Adrenal gland (tissue), 12 donors: ENCODE data around the gene COL18A1. TPM values are rescaled to one million over a fixed set of nuclear protein-coding genes. Genes with fewer than 3 reads are reported as not detected.

Source experiments
- DNase-seq, 7 donors: peaks; one replicate each; pipeline ENCODE4 v3.0.0-alpha.2; 2019 to 2020
- H3K27ac ChIP-seq, 5 donors: fragments of 200-600 bp; sonication (generic) in 4 of 5; 1 replicate in 3 of 5; 2 replicates in 2 of 5; pipeline versions ENCODE4 v1.5.1 to v1.8.0; 2016 to 2020; ENCODE audit warnings: mild to moderate bottlenecking in 1 of 5
- H3K27me3 ChIP-seq: fragments of 200-600 bp; 2 replicates; pipeline ENCODE4 v1.8.0; 2021
- H3K36me3 ChIP-seq, 2 donors: fragments of 200-600 bp; replicated peaks in 1 of 2; 1 replicate in 1 of 2; 2 replicates in 1 of 2; pipeline versions ENCODE4 v1.5.1 to v1.8.0; 2018 to 2022
- H3K4me1 ChIP-seq, 2 donors: fragments of 200-600 bp; replicated peaks in 1 of 2; 1 replicate in 1 of 2; 2 replicates in 1 of 2; pipeline versions ENCODE4 v1.5.1 to v1.8.0; 2018 to 2021
- H3K4me3 ChIP-seq, 4 donors: fragments of 200-600 bp; sonication (generic) in 3 of 4; one replicate each; pipeline ENCODE4 v1.5.1; 2016 to 2018
- H3K9me3 ChIP-seq, 3 donors: fragments of 200-600 bp; sonication (generic) in 1 of 3; replicated peaks in 1 of 3; 1 replicate in 2 of 3; 2 replicates in 1 of 3; pipeline versions ENCODE4 v1.5.1 to v1.8.0; 2016 to 2021
- CTCF ChIP-seq, 6 experiments: fragments of 450-650 bp in 4 of 6; fragments of 200-600 bp in 2 of 6; sonication (generic) in 1 of 6; IDR thresholded peaks; 1 replicate in 5 of 6; 2 replicates in 1 of 6; pipeline versions ENCODE4 v1.5.1 to v1.8.0; 2016 to 2021; ENCODE audit warnings: antibody characterized with exemption in 6 of 6, mild to moderate bottlenecking in 2 of 6, moderate library complexity in 1 of 6
- POLR2A ChIP-seq, 2 donors: fragments of 450-650 bp; IDR thresholded peaks; one replicate each; pipeline ENCODE4 v1.6.1; 2017; ENCODE audit warnings: antibody characterized with exemption in 2 of 2, mild to moderate bottlenecking in 2 of 2, moderate library complexity in 1 of 2
- WGBS, 4 donors: extraction: QIAGEN DNeasy Blood & Tissue Kit in 2 of 4; methylation state at CpG; one replicate each; pipeline versions ENCODE4 v1.1.5 to v1.1.7; 2013 to 2017; 5-methylcytosine and 5-hydroxymethylcytosine counted together
- intact Hi-C, 2 donors: fragments of 100-400 bp; cut with DNase I; formaldehyde crosslinking; loops; one replicate each; pipeline versions ENCODE4 v1.14.1 to v1.15.0; 2022 to 2023
- polyA plus RNA-seq, 3 donors: library from polyadenylated mRNA; stranded (reverse); fragments of 200-250 nt in 2 of 3; fragments of 350-450 nt in 1 of 3; fragmentation: Illumina TruSeq in 1 of 3; extraction: RNeasy Lipid Tissue Mini Kit (QIAGEN cat#74804) in 1 of 3; gene quantifications; one replicate each; pipeline ENCODE4 v1.2.3, GENCODE V29; 2013 to 2014
- total RNA-seq, 9 donors: library from RNA; depleted of rRNA in 4 of 9; stranded (reverse); fragments of >200 nt in 4 of 9; fragments of 120-200 nt in 1 of 9; fragmentation: NEBNext Ultra II Directional in 1 of 9; extraction: Animal tissue kit (Norgen Biotek cat#: 25700) in 1 of 9; gene quantifications; one replicate each; pipeline versions ENCODE4 v1.1.0 to v1.2.4, GENCODE V29; 2013 to 2023
- donor health status: healthy with polysubstance abuse.
- donor health status: Bipolar disorder and iron deficiency.
- donor health status: DM: yes; HTN: yes; CAD: no.
- donor health status: DM: no; HTN: no; CAD: no.
- donor health status: DM: no; HTN: no; CAD: no.
- donor health status: DM: yes; HTN: yes; CAD: no.

COL18A1 gene
- total and polyA plus RNA-seq, 12 donors = 10.9 to 244 (median 141) TPM

- Histone ChIP-seq H3K27ac (peak overlapping the region in 3 of 5 donors; percentile 62 to 96 (median 84)), H3K27me3 (no peaks in the 10 kb centered on the region), H3K4me3 (no peak overlapping the region), H3K4me1 (peaks cover 11 to 51% of the 10 kb centered on the region in 2 donors), H3K9me3 (no peaks in the 10 kb centered on the region), H3K36me3 (no peaks in the 10 kb centered on the region)
- 85 to 91% (median 88%) methylated on average over 6 to 10 of the region's 10 CpGs; no CpG with 5 or more reads in 1 of the 4 donors for WGBS, 4 donors
- intact Hi-C loops = loop anchor here in 1 of 2 donors (10.0 kb wide), 1 partner anchor 114 kb away; no protein-coding TSS in a partner anchor
- DNase-seq = peak in 4 of 7 donors; percentile 9 to 24 (median 15)
- TF ChIP-seq CTCF (IDR thresholded peaks at IDR 0.05) = no peak
- no peak for TF ChIP-seq POLR2A (IDR thresholded peaks at IDR 0.05)
Observed at GRCh38 chr21:45408271-45408791, 3.4 kb downstream of the COL18A1 start.

GRCh38 chr21:45408801-45409261, 3.9 kb downstream of the COL18A1 start:
- no peak for TF ChIP-seq CTCF (IDR thresholded peaks at IDR 0.05)
- TF ChIP-seq POLR2A (IDR thresholded peaks at IDR 0.05) = no peak
- H3K4me3 ChIP-seq = no peak overlapping the region
- peak overlapping the region; percentile 12 to 96 (median 62) for H3K27ac ChIP-seq
- 73 to 80% (median 77%) methylated on average over 1 to 9 of the region's 9 CpGs for WGBS, 4 donors
- DNase-seq = peak in 5 of 7 donors; percentile 15 to 49 (median 22)
- H3K27me3 ChIP-seq = no peaks in the 10 kb centered on the region
- intact Hi-C loops = loop anchor here in 1 of 2 donors (10.0 kb wide), 1 partner anchor 114 kb away; no protein-coding TSS in a partner anchor
- no peaks in the 10 kb centered on the region for H3K36me3 ChIP-seq
- H3K9me3 ChIP-seq = no peaks in the 10 kb centered on the region
- H3K4me1 ChIP-seq = peaks cover 11 to 56% of the 10 kb centered on the region in 2 donors

GRCh38 chr21:45409466-45410150, 4.6 kb downstream of the COL18A1 start:
- DNase-seq = peak in 6 of 7 donors; percentile 43 to 77 (median 70)
- H3K4me3 ChIP-seq = no peak overlapping the region
- H3K27ac ChIP-seq = peak overlapping the region; percentile 12 to 96 (median 62)
- intact Hi-C loops = loop anchor here in 1 of 2 donors (10.0 kb wide), 1 partner anchor 115 kb away; no protein-coding TSS in a partner anchor
- TF ChIP-seq POLR2A (IDR thresholded peaks at IDR 0.05) = no peak
- TF ChIP-seq CTCF (IDR thresholded peaks at IDR 0.05) = peak in 1 of 6 experiments; percentile 8
- 80 to 100% (median 83%) methylated on average over 1 to 29 of the region's 29 CpGs for WGBS, 4 donors
- no peaks in the 10 kb centered on the region for H3K36me3 ChIP-seq
- no peaks in the 10 kb centered on the region for H3K9me3 ChIP-seq
- no peaks in the 10 kb centered on the region for H3K27me3 ChIP-seq
- H3K4me1 ChIP-seq = peaks cover 11 to 63% of the 10 kb centered on the region in 2 donors

- peak in 3 of 7 donors; percentile 10 to 18 (median 16) for DNase-seq
- no peak overlapping the region for H3K4me3 ChIP-seq
- peaks cover 11 to 64% of the 10 kb centered on the region in 2 donors for H3K4me1 ChIP-seq
- 82 to 87% (median 84%) methylated on average over 14 to 28 of the region's 28 CpGs for WGBS, 4 donors
- intact Hi-C loops = no loop called here
- peak overlapping the region in 4 of 5 donors; percentile 12 to 96 (median 73) for H3K27ac ChIP-seq
- no peak for TF ChIP-seq CTCF (IDR thresholded peaks at IDR 0.05)
- TF ChIP-seq POLR2A (IDR thresholded peaks at IDR 0.05) = no peak
- H3K36me3 ChIP-seq = no peaks in the 10 kb centered on the region
- no peaks in the 10 kb centered on the region for H3K27me3 ChIP-seq
- H3K9me3 ChIP-seq = no peaks in the 10 kb centered on the region
Observed at GRCh38 chr21:45410151-45410864, 5.3 kb downstream of the COL18A1 start.
